ENCODE results near the gene SLC19A1. TPM values are rescaled to one million over a fixed set of nuclear protein-coding genes. Genes with fewer than 3 reads are reported as not detected.
"Not testable (repeated sequence)": the region's sequence is repeated elsewhere in the genome, so short reads cannot be mapped to it uniquely, and the experiment has no call there.

The SLC19A1 gene
- total RNA-seq, 1 donor from 2014 or later = 6.5 TPM

- H3K4me1 Mint-ChIP-seq (ENCODE audit: low read depth) = no peaks in the 10 kb centered on the region
- H3K36me3 Mint-ChIP-seq (ENCODE audit: low read depth) = no peaks in the 10 kb centered on the region
- no peak overlapping the region for H3K27ac Mint-ChIP-seq (ENCODE audit: unreplicated experiment)
- no peaks in the 10 kb centered on the region for H3K9me3 Mint-ChIP-seq (ENCODE audit: low read depth)
- H3K4me3 Mint-ChIP-seq (ENCODE audit: unreplicated experiment) = no peak overlapping the region
- no peaks in the 10 kb centered on the region for H3K27me3 Mint-ChIP-seq (ENCODE audit: low read depth)
- TF ChIP-seq, protein P1, sequence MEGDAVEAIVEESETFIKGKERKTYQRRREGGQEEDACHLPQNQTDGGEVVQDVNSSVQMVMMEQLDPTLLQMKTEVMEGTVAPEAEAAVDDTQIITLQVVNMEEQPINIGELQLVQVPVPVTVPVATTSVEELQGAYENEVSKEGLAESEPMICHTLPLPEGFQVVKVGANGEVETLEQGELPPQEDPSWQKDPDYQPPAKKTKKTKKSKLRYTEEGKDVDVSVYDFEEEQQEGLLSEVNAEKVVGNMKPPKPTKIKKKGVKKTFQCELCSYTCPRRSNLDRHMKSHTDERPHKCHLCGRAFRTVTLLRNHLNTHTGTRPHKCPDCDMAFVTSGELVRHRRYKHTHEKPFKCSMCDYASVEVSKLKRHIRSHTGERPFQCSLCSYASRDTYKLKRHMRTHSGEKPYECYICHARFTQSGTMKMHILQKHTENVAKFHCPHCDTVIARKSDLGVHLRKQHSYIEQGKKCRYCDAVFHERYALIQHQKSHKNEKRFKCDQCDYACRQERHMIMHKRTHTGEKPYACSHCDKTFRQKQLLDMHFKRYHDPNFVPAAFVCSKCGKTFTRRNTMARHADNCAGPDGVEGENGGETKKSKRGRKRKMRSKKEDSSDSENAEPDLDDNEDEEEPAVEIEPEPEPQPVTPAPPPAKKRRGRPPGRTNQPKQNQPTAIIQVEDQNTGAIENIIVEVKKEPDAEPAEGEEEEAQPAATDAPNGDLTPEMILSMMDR (IDR thresholded peaks at IDR 0.05) = no peak
- DNase-seq (ENCODE audit: low spot score) = peak; percentile 59
Observed at GRCh38 chr21:45528028-45528705, 14.1 kb downstream of the SLC19A1 start.

DNA sequence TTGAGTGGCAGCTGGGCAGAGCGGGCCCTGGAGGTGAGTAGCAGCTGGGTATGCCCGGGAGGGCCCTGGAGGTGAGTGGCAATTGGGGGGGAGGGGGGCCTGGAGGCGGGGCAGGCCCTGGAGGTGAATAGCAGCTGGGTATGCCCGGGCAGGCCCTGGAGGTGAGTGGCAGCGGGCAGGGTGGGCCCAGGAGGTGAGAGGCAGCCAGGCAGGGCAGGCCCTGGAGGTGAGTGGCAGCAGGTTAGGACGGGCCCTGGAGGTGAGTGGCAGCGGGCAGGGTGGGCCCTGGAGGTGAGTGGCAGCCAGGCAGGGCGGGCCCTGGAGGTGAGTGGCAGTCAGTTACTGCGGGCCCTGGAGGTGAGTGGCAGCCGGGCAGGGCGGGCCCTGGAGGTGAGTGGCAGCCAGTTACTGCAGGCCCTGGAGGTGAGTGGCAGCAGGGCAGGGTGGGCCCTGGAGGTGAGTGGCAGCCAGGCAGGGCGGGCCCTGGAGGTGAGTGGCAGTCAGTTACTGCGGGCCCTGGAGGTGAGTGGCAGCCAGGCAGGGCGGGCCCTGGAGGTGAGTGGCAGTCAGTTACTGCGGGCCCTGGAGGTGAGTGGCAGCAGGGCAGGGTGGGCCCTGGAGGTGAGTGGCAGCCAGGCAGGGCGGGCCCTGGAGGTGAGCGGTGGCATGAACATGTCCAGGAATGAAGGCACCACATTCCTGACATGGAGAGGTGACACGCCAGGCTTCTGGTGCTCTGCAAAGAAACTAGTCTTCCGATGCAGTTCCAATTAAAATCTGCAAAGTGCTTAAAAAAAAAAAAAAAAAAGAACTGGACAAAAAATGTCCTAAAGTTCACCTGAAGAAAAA is 14.9 kb downstream of the SLC19A1 start:
- not testable (repeated sequence) for H3K36me3 Mint-ChIP-seq (ENCODE audit: low read depth); H3K27me3 Mint-ChIP-seq (ENCODE audit: low read depth); H3K9me3 Mint-ChIP-seq (ENCODE audit: low read depth); H3K4me1 Mint-ChIP-seq (ENCODE audit: low read depth); H3K27ac Mint-ChIP-seq (ENCODE audit: unreplicated experiment); H3K4me3 Mint-ChIP-seq (ENCODE audit: unreplicated experiment)
- DNase-seq (ENCODE audit: low spot score) = peak; percentile 66

GRCh38 chr21:45525910-45526306 is 16.3 kb downstream of the SLC19A1 start:
- Mint-ChIP-seq H3K4me1 (ENCODE audit: low read depth) (no peaks in the 10 kb centered on the region), H3K4me3 (ENCODE audit: unreplicated experiment) (no peak overlapping the region), H3K27ac (ENCODE audit: unreplicated experiment) (no peak overlapping the region), H3K27me3 (ENCODE audit: low read depth) (no peaks in the 10 kb centered on the region), H3K9me3 (ENCODE audit: low read depth) (peaks cover 12% of the 10 kb centered on the region), H3K36me3 (ENCODE audit: low read depth) (peaks cover 5% of the 10 kb centered on the region)
- TF ChIP-seq, protein P1 (IDR thresholded peaks at IDR 0.05) = no peak
- peak; percentile 71 for DNase-seq (ENCODE audit: low spot score)

DNA sequence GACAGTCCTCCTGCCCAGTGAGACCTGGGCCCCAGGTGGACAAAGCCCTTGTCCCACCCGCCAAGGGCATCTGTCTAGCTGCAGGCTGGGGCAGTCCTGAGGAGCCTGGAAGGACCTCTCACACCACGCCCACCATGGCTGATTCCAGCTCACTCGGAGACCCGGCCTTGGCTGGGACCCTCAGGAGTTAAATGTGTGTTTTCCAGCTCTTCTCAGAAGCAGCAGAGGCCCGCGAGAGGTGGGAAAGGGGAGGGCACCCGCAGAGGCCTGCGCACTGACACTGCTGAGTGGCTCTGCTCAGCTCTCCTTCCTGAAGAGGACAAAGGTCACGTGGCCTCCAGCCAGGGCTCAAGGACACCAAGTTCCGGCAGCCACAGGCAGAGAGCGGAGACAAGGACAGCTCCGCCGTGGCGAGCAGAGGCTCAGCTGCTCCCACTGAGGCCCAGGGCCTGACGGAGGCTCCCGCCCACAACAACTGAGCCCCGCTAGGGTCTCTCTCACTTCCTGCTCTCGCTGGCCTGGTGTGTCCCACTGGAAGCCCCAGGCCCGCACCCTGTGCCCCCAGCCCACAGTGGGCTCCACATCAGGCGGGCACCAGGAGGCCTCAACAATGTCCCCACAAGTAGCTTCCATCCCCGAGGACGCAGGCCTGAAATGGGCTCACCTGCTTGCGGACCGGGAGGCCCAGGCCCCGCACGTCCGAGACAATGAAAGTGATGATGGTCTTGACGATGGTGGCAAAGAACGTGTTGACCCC is 16.9 kb downstream of the SLC19A1 start:
- TF ChIP-seq, protein P1 (IDR thresholded peaks at IDR 0.05) = no peak
- DNase-seq (ENCODE audit: low spot score) = peak; percentile 86
- no peaks in the 10 kb centered on the region for H3K27me3 Mint-ChIP-seq (ENCODE audit: low read depth)
- peaks cover 15% of the 10 kb centered on the region for H3K9me3 Mint-ChIP-seq (ENCODE audit: low read depth)
- no peak overlapping the region for H3K27ac Mint-ChIP-seq (ENCODE audit: unreplicated experiment)
- H3K4me1 Mint-ChIP-seq (ENCODE audit: low read depth) = no peaks in the 10 kb centered on the region
- H3K36me3 Mint-ChIP-seq (ENCODE audit: low read depth) = peaks cover 6% of the 10 kb centered on the region
- H3K4me3 Mint-ChIP-seq (ENCODE audit: unreplicated experiment) = no peak overlapping the region

DNA sequence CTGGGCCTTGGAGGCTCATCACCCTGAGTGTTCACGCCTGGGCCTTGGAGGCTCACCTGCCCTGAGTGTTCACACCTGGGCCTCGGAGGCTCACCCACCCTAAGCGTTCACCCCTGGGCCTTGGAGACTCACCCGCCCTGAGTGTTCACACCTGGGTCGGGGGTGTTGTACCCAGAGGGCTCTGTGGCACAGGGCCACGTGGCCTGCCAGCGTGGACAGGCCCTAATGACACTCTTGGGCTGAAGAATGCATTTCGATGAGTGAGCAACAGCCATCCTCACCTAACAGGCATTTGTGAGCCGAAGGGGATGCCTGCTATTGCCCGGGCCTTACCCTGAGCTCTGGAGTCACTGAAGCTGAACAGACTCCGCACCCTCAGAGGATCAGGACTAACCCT is 17.5 kb downstream of the SLC19A1 start:
- TF ChIP-seq, protein P1 (IDR thresholded peaks at IDR 0.05) = no peak
- no peaks in the 10 kb centered on the region for H3K4me1 Mint-ChIP-seq (ENCODE audit: low read depth)
- peak; percentile 54 for DNase-seq (ENCODE audit: low spot score)
- no peak overlapping the region for H3K4me3 Mint-ChIP-seq (ENCODE audit: unreplicated experiment)
- no peaks in the 10 kb centered on the region for H3K27me3 Mint-ChIP-seq (ENCODE audit: low read depth)
- peaks cover 21% of the 10 kb centered on the region for H3K9me3 Mint-ChIP-seq (ENCODE audit: low read depth)
- H3K36me3 Mint-ChIP-seq (ENCODE audit: low read depth) = peaks cover 9% of the 10 kb centered on the region
- no peak overlapping the region for H3K27ac Mint-ChIP-seq (ENCODE audit: unreplicated experiment)
